ENCODE results near the gene DSC1. TPM values are rescaled to one million over a fixed set of nuclear protein-coding genes. Genes with fewer than 3 reads are reported as not detected.

DSC1 gene
- total and polyA plus RNA-seq, 2 of the 4 experiments (the other 2 are of a cell fraction) = not detected

GRCh38 chr18:31129398-31130115 lies 33.1 kb downstream of the DSC1 start:
- no TSS peak for BruUV-seq (replicated peaks)
- no peak overlapping the region for H2BK120ac ChIP-seq (ENCODE audit: low read depth, low read length)
- H3K23ac ChIP-seq (ENCODE audit: low read depth, low read length) = no peak overlapping the region
- H3K9me1 ChIP-seq (ENCODE audit: insufficient read depth, low read length) = no peaks in the 10 kb centered on the region
- dilution Hi-C loops (cut with HindIII; ENCODE audit: low sequenced_read_pairs, unreplicated experiment) (no loop called here), intact Hi-C loops (cut with micrococcal nuclease) (no loop called here), in situ Hi-C loops (cut with MboI; ENCODE audit: low sequenced_read_pairs) (no loop called here)
- no peak overlapping the region for H3K56ac ChIP-seq (ENCODE audit: extremely low read depth, insufficient read depth, low read length)
- ChIA-PET CTCF (no interaction called here), POLR2A (ENCODE audit: unreplicated experiment) (no interaction called here)
- H3K4me1 ChIP-seq (ENCODE audit: control insufficient read depth, insufficient read depth, low read length) = no peaks in the 10 kb centered on the region
- no peak overlapping the region for H4K5ac ChIP-seq (ENCODE audit: low read depth, low read length)
- H4K20me1 ChIP-seq (ENCODE audit: insufficient read depth, low read length) = no peaks in the 10 kb centered on the region
- no peak overlapping the region for H2AK9ac ChIP-seq (replicated peaks; ENCODE audit: low read depth, low read length, poor library complexity)
- no peak overlapping the region for H2BK20ac ChIP-seq (ENCODE audit: low read depth, low read length)
- H4K8ac ChIP-seq (ENCODE audit: low read depth in 2 of 2, low read length in 2 of 2) = no peak overlapping the region
- no CpG with 5 or more reads among the region's 1 CpG for WGBS, 2 experiments (ENCODE audit: extremely low coverage in 2 of 2, insufficient read length in 1 of 2)
- no peak overlapping the region for H3K9ac ChIP-seq (ENCODE audit: low read depth, low read length)
- no peak overlapping the region for H3K4me2 ChIP-seq (ENCODE audit: low read depth, low read length)
- H3K4ac ChIP-seq (ENCODE audit: low read depth, low read length) = no peak overlapping the region
- no peak overlapping the region for H3K4me3 ChIP-seq (ENCODE audit: insufficient read depth, low read depth, low read length)
- no peak overlapping the region for H3K18ac ChIP-seq (ENCODE audit: low read depth, low read length)
- H3K27me3 ChIP-seq (ENCODE audit: control insufficient read depth, insufficient read depth, low read length) = no peaks in the 10 kb centered on the region
- no peak overlapping the region for H2AK5ac ChIP-seq (ENCODE audit: low read depth, low read length)
- no peak overlapping the region for H4K91ac ChIP-seq (ENCODE audit: insufficient read depth, low read depth, low read length)
- ATAC-seq (ENCODE audit: low read depth) = no peak
- H3K14ac ChIP-seq (replicated peaks; ENCODE audit: low read depth, low read length) = no peak overlapping the region
- H3K79me1 ChIP-seq (ENCODE audit: low read depth in 1 of 2, low read length in 2 of 2) = no peaks in the 10 kb centered on the region
- H2BK15ac ChIP-seq (ENCODE audit: low read depth, low read length) = no peak overlapping the region
- no peaks in the 10 kb centered on the region for H3K9me3 ChIP-seq (ENCODE audit: control insufficient read depth, insufficient read depth, low read length)
- H3K27ac ChIP-seq (ENCODE audit: insufficient read depth, low read length) = no peak overlapping the region
- no peak for DNase-seq
- no peak overlapping the region for H2BK5ac ChIP-seq (ENCODE audit: low read depth, low read length, poor library complexity, severe bottlenecking)
- no peak overlapping the region for H2AFZ ChIP-seq (replicated peaks; ENCODE audit: low read length, poor library complexity)
- no peak for TF ChIP-seq CHD1 (IDR thresholded peaks at IDR 0.05; ENCODE audit: low read depth, low read length)
- TF ChIP-seq MAZ (IDR thresholded peaks at IDR 0.05; ENCODE audit: borderline replicate concordance, low read depth, low read length) = no peak
- TF ChIP-seq RAD21 (IDR thresholded peaks at IDR 0.05; ENCODE audit: low read length) = no peak
- no peak for TF ChIP-seq SMC3 (IDR thresholded peaks at IDR 0.05; ENCODE audit: low read depth, low read length)
- TF ChIP-seq RFX5 (IDR thresholded peaks at IDR 0.05; ENCODE audit: low read depth, low read length) = no peak
- H3K36me3 ChIP-seq (ENCODE audit: control insufficient read depth, insufficient read depth, low read length) = no peaks in the 10 kb centered on the region
